Left forelimb (tissue), 1 donor: Measurements from ENCODE around the gene PRR18.
"Not testable (repeated sequence)": the region's sequence is repeated elsewhere in the genome, so short reads cannot be mapped to it uniquely, and the experiment has no call there.

ENCODE experiments used
- DNase-seq: peaks from one replicate; pipeline ENCODE4 v3.0.0-alpha.2; 2018; ENCODE audit warnings: low spot score

The PRR18 gene

GRCh38 chr6:166308033-166308768, at the start of gene PRR18:
TSS of gene PRR18 (minus strand) at chr6:166308392. CDS start at chr6:166308142, 250 bp downstream.
- peak; percentile 71 for DNase-seq

- no peak for DNase-seq
Measured at GRCh38 chr6:166355552-166355951, 47.4 kb upstream of the PRR18 start.

- no peak for DNase-seq
Measured at GRCh38 chr6:166354965-166355364, 46.8 kb upstream of the PRR18 start.

- no peak for DNase-seq
Measured at GRCh38 chr6:166354143-166354542, 46.0 kb upstream of the PRR18 start.

GRCh38 chr6:166353507-166353906, 45.3 kb upstream of the PRR18 start:
- no peak for DNase-seq

GRCh38 chr6:166352923-166353322, 44.7 kb upstream of the PRR18 start:
- DNase-seq = no peak

- no peak for DNase-seq
Measured at GRCh38 chr6:166351715-166352285, 43.6 kb upstream of the PRR18 start.

- DNase-seq = no peak
Measured at GRCh38 chr6:166348305-166348949, 40.2 kb upstream of the PRR18 start.

- no peak for DNase-seq
Measured at GRCh38 chr6:166346965-166347364, 38.8 kb upstream of the PRR18 start.

GRCh38 chr6:166346449-166346848, 38.3 kb upstream of the PRR18 start:
- no peak for DNase-seq

GRCh38 chr6:166345672-166346071, 37.5 kb upstream of the PRR18 start:
- DNase-seq = not testable (repeated sequence)

- DNase-seq = not testable (repeated sequence)
Measured at GRCh38 chr6:166344921-166345320, 36.7 kb upstream of the PRR18 start.

- DNase-seq = no peak
Measured at GRCh38 chr6:166344240-166344639, 36.0 kb upstream of the PRR18 start.

- DNase-seq = no peak
Measured at GRCh38 chr6:166343150-166343487, 34.9 kb upstream of the PRR18 start.

- peak; percentile 93 for DNase-seq
Measured at GRCh38 chr6:166342349-166343149, 34.4 kb upstream of the PRR18 start, which contains the start of gene SFT2D1. TSS of gene SFT2D1 (minus strand) at chr6:166342545. CDS start at chr6:166342481, 64 bp downstream.

GRCh38 chr6:166341977-166342348, 33.8 kb upstream of the PRR18 start:
- no peak for DNase-seq

- no peak for DNase-seq
Measured at GRCh38 chr6:166341464-166341863, 33.3 kb upstream of the PRR18 start.

- DNase-seq = no peak
Measured at GRCh38 chr6:166338854-166339253, 30.7 kb upstream of the PRR18 start.

GRCh38 chr6:166336847-166337246, 28.7 kb upstream of the PRR18 start:
- DNase-seq = no peak

- DNase-seq = no peak
Measured at GRCh38 chr6:166335378-166336302, 27.4 kb upstream of the PRR18 start.

- DNase-seq = no peak
Measured at GRCh38 chr6:166334878-166335277, 26.7 kb upstream of the PRR18 start.
